GM19328 (cell line): Measurements from ENCODE around the gene CNTN4.

ENCODE experiments used
- ATAC-seq: cut with Tn5 transposase; IDR thresholded peaks from one replicate; pipeline ENCODE4 v1.9.1; 2021; ENCODE audit warnings: mild to moderate bottlenecking, moderate library complexity; ENCODE audit not compliant: unreplicated experiment

The CNTN4 gene

DNA sequence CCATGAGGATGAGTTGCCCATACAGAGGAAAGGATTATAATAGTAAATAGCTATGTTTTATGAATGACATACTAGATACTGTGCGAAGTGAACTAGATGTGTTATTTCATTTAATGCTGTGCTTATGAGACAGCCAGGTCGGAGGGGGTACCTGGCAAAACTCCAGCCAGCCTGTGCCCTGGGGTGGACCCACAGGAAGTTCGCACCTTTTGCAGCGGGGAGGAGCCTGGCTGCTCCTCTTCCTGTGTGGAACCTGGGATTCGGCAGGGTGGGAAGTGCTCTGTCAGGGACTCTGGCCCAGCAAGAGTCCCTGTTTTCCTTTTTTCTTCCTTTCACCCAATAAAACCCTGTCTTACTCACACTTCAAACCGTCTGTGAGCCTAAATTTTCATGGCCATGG is 559.3 kb downstream of the CNTN4 start:
- ATAC-seq: no peak

DNA sequence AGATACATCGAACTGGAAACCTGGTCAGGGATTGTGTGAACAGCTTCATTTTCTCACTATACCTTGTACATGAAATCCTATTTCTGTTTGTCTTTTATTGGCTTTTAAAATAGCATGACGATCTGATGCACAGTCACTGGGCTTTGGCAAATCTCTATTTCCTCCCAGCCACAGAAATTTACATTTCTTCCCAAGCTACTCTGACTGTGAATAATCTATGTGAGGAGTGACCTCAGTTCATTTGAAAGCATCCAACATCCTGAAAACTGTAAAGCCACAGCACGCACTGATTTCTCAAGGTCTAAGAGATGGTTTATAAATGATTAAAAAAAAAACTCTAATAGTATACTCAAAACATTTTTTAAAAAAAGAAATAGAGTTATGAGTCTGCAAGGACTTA is 561.2 kb downstream of the CNTN4 start:
- no peak for ATAC-seq

DNA sequence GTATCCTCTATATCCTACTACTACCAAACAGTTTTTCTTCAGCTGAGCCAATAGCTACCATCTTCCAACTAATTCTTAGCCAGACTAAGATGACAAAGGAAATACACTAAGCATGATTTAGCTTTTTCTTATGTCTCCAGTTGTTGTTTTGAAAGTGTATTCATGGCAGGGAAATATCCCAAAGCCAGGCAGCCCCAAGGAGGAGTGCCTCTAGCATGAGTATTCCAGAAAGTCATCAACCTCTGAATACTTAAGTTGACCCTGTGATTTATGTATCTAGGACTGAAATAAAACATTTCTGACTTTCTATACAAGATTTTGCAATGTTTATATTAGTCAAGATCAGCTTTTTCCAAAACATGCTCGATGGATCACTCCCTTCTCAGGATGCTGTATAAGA is 562.4 kb downstream of the CNTN4 start:
- ATAC-seq: no peak

DNA sequence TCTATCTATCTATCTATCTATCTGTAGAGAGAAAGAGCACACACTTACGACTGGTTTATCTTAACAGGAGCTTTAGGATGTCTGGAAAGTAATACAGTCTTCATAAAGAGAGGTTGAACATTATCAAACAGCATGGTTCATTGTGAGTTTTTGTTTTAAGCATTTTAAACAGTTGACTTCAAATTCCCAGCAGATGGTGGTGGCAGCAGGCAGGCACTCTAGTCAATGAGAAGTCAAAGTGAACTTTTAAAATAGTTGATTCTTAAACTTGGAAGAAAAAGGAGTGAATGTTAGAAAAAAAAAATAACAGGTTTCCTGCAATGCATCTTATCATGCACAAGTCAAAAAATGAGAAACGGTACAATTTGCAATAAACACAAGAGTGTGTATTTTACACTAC is 578.8 kb downstream of the CNTN4 start:
- no peak for ATAC-seq

DNA sequence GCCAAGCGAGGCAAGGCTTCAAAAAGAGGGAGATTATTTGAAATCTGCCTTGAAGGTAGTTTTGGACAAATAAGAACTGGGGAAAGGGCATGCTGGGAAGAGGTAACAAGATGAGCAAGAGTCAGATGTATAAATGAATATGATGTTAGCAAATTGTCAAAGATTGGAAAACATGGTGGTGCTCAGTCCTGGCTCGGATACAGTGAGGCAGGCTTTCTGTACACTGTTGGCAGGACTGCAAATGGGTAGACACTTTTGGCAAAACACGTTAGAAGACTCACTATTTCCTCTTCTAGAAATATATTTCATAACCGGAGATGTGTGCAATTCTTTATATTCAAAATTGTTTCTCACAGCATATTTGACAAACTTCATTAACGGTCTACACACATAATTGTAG is 581.6 kb downstream of the CNTN4 start:
- ATAC-seq: no peak

DNA sequence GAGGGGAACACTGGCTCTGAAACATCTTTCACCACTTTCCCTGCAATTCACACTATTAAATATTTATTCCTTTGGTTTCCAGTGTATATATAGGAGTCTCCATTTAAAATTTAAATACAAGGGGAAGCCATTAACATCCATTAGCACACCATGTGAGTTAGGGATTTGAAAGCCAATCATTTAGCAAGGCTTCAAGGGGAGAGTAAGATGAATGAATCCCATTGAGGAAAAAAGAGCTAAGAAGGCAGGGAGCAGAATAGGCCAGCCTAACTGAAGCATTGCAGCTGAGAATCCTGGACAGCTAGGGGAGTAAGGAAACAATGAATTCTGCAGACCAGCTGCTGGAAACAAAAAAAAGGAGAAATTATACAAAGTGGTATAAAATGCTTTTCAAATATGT is 585.4 kb downstream of the CNTN4 start:
- ATAC-seq: no peak

DNA sequence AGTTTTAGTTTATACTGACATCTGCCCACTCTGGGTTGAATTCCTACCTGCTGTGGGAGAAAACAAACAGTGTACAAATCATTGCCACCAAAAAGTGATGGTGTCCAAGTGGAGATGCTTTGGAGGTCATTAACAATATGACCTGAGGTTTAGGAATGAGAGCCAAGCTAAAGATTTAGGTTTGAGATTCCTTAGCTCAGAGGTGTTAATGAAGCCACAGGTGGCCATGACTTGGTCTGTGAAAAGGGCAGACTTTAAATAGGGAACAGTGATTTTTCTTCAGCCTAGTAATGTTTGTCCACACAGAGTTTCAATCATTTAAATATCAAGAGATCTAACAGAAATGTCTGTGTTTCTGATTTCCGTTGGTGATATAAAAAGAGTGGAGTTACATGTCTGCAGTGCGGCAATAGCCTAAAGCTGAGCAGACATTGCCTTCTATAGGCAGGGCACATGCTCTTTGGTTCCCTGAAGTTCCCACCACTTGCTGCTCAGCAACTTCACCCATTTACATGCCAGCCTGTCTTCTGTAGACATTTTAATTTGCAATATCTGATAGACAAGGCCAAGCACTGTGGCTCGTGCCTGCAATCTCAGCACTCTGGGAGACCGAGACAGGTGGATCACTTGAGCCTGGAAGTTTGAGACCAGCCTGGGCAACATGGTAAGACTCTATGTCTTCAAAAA is 588.3 kb downstream of the CNTN4 start:
- no peak for ATAC-seq

DNA sequence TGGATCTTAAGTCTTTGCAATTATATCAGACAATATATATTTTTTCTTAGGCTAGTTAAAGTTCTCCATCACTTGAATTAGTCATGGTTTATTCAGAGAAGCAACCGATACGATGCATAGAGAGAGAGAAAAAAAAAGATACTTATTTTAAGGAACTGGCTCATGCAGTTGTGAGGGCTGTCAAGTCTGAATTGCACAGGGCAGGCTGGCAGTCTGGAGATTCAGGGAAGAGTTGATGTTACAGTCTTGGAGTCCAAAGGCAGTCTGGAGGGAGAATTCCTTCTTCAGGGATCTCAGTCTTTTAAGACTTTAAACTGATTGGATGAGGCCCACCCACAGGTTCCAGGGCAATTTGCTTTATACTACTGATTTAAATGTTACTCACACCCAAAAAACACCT is 598.9 kb downstream of the CNTN4 start:
- ATAC-seq: no peak

DNA sequence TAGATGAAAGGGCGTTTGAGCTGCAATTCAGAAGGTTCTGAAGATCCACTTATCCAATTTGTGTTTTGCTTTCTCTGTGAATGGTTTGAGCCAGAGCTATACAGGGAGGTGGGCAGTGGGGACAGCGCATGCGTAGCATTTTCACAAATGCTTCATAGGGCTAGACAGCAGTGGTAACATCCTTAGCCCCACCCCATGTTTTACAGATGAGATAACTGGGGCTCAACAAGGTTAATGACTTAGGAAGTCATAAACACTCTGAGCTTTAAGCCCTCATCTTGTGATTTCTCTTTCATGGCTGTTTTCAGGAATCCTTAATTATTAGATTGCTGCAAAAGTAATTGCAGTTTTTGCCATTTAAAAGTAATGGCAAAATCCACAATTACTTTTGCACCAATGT is 602.8 kb downstream of the CNTN4 start:
- ATAC-seq: no peak

DNA sequence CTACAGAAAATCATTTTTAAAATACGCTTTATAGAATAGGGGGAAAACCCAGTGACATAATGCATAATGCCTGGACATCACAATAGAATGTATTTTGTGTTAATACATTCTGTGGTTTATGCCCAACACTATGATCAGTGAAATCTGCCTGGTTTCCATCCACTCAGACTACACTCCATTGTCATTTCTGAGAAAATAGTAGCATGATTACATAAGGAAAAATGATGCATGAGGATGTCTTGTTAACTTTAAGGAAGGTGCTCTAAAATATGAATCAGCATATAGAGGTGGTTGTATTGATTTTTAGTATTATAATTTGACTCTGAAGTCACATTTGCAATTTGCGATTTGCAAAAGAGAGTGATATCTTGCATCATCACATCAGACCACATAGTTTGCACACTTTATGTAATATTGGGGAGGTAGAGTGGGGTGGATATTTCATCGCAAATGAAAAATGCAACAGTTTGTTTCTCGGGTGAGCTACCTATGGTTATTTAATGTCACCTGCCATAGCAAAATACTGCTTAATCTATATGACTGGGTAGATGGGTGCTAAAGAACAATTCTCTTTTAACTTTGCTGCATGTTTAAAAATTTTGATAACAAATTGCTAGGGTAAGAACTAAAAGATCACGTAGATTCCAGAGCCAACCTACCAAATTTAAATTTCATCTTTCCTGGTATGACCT is 607.6 kb downstream of the CNTN4 start:
- no peak for ATAC-seq

DNA sequence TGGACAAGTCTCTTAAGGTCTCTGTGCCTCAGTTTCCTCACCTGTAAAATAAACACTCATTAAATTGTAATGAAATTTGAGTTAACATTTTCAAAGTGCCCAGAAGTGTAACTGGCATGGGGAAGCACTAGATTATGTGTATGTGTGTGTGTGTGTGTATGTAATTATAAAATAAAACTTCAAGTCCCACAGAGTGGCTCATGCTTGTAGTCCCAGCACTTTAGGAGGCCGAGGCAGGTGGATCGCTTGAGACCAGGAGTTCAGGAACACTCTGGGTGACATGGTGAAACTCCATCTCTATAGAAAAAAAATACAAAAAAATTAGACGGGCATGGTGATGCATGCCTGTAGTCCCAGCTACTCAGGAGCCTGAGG is 608.2 kb downstream of the CNTN4 start:
- no peak for ATAC-seq

DNA sequence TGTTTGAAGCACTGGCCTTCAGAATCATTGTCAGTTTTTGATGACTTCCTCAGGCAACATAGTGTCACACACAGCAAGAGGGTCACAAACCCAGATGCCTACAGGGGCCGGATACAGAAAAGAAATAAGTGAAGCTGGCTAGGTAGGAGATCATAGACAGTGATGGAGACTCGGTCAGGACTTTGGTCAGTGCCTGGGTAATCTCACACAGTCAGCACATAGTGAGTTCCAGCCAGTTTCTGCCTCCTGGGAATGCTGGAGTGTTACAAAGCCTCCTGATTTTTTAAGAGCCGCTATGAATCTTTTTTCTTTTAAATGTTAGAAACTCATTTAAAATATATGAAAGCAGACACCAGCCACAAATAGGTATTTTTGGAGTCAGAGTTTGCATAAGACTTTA is 612.4 kb downstream of the CNTN4 start:
- no peak for ATAC-seq

DNA sequence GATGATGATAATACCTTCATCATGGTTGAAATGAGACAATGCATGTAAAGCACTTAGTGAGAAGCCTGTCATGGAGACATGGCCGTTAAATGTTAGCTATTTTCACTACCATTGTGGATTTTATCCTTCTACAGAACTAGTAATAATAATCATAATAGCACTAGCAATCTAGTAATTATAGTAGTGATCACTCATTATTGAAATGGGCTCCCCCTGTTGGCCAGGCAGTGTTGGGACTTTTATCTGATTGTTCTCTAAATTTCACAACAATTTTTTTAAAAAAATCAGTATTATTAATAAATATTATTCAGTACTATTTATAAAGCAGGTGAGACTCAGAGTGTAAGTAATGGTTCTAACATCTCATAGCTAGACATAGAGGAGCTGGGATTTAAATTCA is 615.3 kb downstream of the CNTN4 start:
- ATAC-seq: no peak

DNA sequence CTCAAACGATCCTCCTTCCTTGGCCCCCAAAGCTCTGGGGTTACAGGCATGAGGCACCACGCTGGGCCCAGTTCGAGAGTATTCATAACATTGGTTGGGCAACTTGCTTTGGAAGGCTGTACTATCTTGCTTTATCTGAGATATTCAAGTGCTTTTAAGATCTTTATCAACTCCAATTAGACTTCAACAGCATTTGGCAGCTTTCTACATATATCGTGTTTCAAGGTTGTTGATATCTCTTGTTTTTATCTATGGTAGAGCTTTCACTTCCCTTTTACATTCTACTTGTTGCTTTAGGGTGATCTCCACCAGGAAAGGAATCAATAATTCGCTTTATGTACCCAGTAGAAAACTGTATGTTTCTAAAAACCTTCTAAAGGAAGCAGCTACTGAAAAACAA is 616.2 kb downstream of the CNTN4 start:
- no peak for ATAC-seq

DNA sequence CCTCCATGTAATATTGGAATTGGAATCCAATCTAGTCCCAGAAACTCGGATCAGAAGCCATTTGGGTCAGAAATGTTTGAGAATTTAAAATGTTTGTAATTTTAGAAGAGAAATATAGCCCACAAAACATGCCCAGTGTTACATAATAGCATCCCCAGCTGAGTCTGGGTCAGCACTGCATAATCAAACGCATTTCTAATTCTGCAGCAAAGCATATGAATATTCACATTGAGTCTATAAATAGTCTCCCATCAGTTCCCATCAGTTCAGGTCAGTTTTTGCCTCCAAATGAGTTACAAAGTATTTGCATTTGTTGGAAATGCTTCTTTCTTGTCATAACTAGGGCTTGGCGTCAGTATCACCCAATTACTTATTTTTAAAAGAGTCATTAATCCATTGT is 628.4 kb downstream of the CNTN4 start:
- ATAC-seq: no peak

DNA sequence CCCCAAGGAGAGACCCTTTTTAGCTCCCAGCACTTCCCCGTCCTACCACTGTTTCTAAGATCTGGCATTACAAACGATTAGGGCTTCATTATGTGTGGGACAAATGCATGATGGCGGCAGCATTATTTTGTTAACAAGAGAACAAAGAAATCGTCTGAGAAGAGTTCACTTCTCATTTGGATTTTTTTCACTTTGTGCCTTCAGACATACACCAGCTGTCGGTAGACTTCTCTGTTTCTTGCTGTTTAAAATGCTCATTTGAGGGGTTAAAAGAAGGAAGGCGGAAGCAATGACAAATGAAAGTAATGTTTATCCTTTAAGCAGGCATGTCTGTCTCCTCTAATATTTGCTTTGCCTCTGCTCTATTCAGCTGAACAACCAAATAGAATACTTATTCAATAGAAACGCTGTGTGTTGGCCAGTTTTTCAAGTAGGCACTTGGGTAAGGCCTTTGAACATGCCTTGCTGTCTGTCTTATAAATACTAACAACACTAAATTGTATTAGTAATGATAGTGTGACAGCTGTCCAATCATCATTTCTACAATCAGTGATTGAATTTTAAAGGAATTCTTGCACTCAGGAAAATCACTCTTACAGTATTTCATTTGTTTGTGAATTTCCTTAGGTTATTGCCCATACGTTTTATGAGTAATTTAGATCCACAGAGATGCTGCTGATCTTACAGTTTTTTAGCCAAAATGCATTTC is 629.1 kb downstream of the CNTN4 start:
- no peak for ATAC-seq

DNA sequence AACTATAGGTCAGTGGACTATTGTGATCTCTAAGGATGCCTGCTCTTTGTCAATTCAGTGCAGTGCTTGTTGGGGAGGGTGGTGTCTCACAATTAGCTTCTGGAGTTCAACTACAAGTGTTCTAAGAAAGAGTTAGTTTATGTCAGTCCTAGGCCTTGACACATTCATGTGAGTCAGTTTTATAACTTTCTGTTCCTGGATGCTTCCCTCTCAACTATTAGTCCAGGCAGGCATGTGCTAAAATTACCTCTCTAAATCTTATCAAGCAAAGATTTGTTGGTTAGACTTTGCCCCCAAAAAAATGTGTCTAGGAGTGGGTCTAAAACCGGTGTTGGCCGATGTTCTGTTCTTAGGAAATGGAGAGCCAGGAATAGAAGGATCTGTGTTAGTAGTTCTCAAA is 633.2 kb downstream of the CNTN4 start:
- ATAC-seq: no peak

DNA sequence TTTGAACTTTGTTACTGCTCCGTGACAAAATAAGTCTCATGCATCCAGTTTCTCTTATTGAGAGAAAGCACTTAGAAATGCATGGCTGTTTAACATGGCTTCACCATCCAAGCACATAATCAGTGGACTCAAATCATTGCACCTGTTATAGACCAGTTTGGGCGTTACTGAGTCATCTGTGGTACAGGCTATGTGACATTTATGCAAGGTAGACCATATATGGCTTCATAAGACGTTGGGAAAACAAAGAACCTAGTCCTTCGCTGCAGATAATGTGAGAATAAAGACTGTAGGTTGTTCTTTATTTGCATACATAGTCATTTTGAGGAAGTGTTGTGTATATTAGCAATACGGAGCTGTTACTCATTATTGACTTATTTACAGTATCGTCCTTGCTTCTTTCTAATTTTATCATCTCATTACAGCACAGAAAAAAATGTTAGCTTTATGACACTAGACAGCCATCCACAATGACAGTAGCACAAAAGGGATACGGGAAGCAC is 636.8 kb downstream of the CNTN4 start:
- ATAC-seq: no peak

DNA sequence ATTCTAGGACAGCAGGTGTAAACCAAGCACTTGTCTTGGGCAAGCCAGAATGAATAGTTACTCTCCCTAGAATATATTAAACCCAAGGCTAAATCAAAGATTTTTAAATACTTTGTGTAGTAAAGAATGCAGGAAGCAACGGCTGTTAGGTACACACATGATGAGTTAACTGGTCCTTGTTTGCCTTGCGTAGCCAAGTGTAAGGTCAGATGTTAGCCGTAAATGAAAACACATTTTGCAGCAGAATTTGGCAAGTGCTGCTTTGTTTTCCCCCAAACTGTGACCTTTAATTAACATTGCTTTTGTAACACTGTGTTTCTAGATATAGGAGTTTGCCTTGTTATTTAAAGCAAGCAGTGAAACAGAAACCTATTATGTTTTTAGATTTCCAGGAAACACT is 642.9 kb downstream of the CNTN4 start:
- no peak for ATAC-seq

DNA sequence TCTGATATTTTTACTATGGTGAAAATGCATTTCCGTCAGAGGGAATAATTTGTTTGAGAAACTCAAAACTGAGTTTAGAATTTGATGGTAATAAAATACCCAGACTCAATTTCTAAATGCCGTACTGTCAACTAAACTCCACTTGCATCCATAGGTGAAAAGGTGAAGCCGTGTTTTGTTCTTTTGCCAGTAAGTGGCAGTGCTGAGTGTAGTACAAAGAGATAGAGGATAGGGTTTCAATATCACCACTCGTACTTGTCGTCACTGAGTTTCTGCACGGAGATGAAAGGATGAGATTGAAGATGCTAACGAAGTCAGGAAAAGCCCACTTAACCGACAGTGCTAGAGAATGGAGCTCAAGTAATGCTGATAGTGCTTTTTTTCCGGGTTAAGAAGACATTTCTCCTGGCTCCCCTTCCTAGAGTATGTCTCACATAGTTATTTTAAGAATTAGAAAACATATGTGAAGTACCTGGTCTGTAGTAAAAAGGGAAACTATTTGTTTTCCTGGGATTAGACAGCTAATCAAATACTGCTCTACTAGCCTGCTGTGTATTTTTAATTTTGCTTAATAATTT is 666.4 kb downstream of the CNTN4 start:
- peak; percentile 72 for ATAC-seq

DNA sequence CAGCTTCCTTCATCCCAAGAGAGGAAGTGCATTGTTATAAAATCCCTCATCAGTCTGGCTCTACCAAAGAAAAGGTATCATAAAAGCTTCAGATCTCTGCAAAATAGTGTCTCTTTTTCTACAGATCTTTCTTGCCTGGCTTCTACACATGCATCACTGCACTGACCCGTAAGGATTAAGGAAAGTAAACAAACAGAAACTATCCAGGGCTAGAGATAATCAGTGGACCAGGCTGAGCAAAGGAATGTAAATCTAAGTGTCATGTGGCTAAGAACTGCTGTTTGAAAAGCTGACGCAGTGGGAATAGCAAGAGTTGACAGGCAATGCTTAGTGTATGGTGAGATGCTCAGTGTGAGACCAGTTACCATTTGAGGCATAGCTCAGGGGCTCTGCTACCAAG is 671.8 kb downstream of the CNTN4 start:
- no peak for ATAC-seq

DNA sequence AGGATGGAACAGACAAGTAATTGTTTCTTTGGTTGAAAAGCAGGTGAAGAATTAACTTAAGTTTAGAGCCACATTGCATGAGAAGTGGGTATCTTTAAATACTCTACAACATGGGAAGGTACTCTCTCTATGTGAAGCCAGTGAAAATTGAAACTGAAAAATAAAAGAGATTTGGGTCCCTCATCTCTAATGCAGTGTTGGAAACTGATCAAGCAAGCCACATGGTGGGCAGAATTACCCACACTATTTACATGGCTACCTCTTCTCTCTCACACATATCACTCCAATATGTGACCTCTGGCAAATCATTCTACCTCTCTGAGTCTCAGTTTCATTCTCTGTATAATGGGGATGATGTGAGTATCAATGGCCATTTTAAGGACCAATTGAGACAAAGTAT is 672.5 kb downstream of the CNTN4 start:
- ATAC-seq: no peak
